RWPE2 (cell line): Measurements from ENCODE around the gene MMP2.

Source experiments
- ATAC-seq: fragments of 200-7000 bp; cut with Tn5 transposase; 3 replicates; pipeline ENCODE4 v1.9.1; 2021; ENCODE audit warnings: low read depth
- DNase-seq: peaks from one replicate; pipeline ENCODE4 v3.0.0-alpha.2; 2020; ENCODE audit warnings: low spot score
- H3K27ac ChIP-seq: fragments of 450-650 bp; 2 replicates; pipeline ENCODE4 v1.5.1; 2017; ENCODE audit warnings: mild to moderate bottlenecking; ENCODE audit not compliant: poor library complexity, severe bottlenecking
- H3K27me3 ChIP-seq: fragments of 250-450 bp; sonication (Bioruptor Pico); 2 replicates; pipeline ENCODE4 v1.5.1; 2021; ENCODE audit warnings: mild to moderate bottlenecking, moderate library complexity; ENCODE audit not compliant: insufficient read depth, poor library complexity, severe bottlenecking
- H3K36me3 ChIP-seq: fragments of 250-450 bp; sonication (Bioruptor Pico); 2 replicates; pipeline ENCODE4 v1.5.1; 2020; ENCODE audit warnings: low read depth, mild to moderate bottlenecking, moderate library complexity
- H3K4me1 ChIP-seq: fragments of 250-450 bp; sonication (Bioruptor Pico); 2 replicates; pipeline ENCODE4 v1.5.1; 2021; ENCODE audit warnings: mild to moderate bottlenecking, moderate library complexity; ENCODE audit not compliant: insufficient read depth, poor library complexity, severe bottlenecking
- H3K4me3 ChIP-seq: fragments of 250-450 bp; sonication (Bioruptor Pico); 2 replicates; pipeline ENCODE4 v1.5.1; 2021; ENCODE audit warnings: mild to moderate bottlenecking, moderate library complexity; ENCODE audit not compliant: severe bottlenecking
- H3K9me3 ChIP-seq: fragments of 250-450 bp; sonication (Bioruptor Pico); 2 replicates; pipeline ENCODE4 v1.5.1; 2021; ENCODE audit warnings: mild to moderate bottlenecking, moderate library complexity; ENCODE audit not compliant: severe bottlenecking
- CTCF ChIP-seq: fragments of 450-650 bp; IDR thresholded peaks from one replicate; pipeline ENCODE4 v1.5.1; 2017; ENCODE audit warnings: mild to moderate bottlenecking, moderate library complexity; ENCODE audit not compliant: poor library complexity, severe bottlenecking

Gene MMP2

GRCh38 chr16:55487048-55487803 lies 8.2 kb downstream of the MMP2 start:
- TF ChIP-seq CTCF: no peak
- H3K27me3 ChIP-seq: no peaks in the 10 kb centered on the region
- H3K27ac ChIP-seq: no peak overlapping the region
- H3K9me3 ChIP-seq: no peaks in the 10 kb centered on the region
- DNase-seq: no peak
- no peak overlapping the region for H3K4me3 ChIP-seq
- H3K36me3 ChIP-seq: no peaks in the 10 kb centered on the region
- ATAC-seq: no peak
- no peaks in the 10 kb centered on the region for H3K4me1 ChIP-seq

GRCh38 chr16:55488306-55488705 lies 9.3 kb downstream of the MMP2 start:
- no peak overlapping the region for H3K27ac ChIP-seq
- no peak for DNase-seq
- no peaks in the 10 kb centered on the region for H3K36me3 ChIP-seq
- H3K27me3 ChIP-seq: no peaks in the 10 kb centered on the region
- no peak for ATAC-seq
- no peaks in the 10 kb centered on the region for H3K9me3 ChIP-seq
- TF ChIP-seq CTCF: no peak
- H3K4me1 ChIP-seq: no peaks in the 10 kb centered on the region
- H3K4me3 ChIP-seq: no peak overlapping the region

- Histone ChIP-seq H3K36me3 (no peaks in the 10 kb centered on the region), H3K27ac (no peak overlapping the region), H3K4me3 (no peak overlapping the region), H3K9me3 (no peaks in the 10 kb centered on the region), H3K27me3 (no peaks in the 10 kb centered on the region), H3K4me1 (no peaks in the 10 kb centered on the region)
- DNase-seq (no peak), ATAC-seq (no peak)
- no peak for TF ChIP-seq CTCF
Measured at GRCh38 chr16:55489119-55489955, 10.3 kb downstream of the MMP2 start.

GRCh38 chr16:55489956-55490265 lies 10.9 kb downstream of the MMP2 start:
- TF ChIP-seq CTCF: no peak
- no peaks in the 10 kb centered on the region for H3K4me1 ChIP-seq
- no peak overlapping the region for H3K27ac ChIP-seq
- no peaks in the 10 kb centered on the region for H3K27me3 ChIP-seq
- DNase-seq (no peak), ATAC-seq (no peak)
- H3K4me3 ChIP-seq: no peak overlapping the region
- H3K36me3 ChIP-seq: no peaks in the 10 kb centered on the region
- H3K9me3 ChIP-seq: no peaks in the 10 kb centered on the region

GRCh38 chr16:55490301-55490700 lies 11.3 kb downstream of the MMP2 start:
- Histone ChIP-seq H3K36me3 (no peaks in the 10 kb centered on the region), H3K9me3 (no peaks in the 10 kb centered on the region), H3K27me3 (no peaks in the 10 kb centered on the region), H3K4me1 (peaks cover 3% of the 10 kb centered on the region), H3K4me3 (no peak overlapping the region), H3K27ac (no peak overlapping the region)
- no peak for TF ChIP-seq CTCF
- DNase-seq (no peak), ATAC-seq (no peak)
